A549 (cell line): ENCODE results near the gene LRRC14B.

ENCODE experiments used
- EP300 ChIP-seq, 2 experiments: fragments of >200 bp; sonication (Bioruptor Twin); formaldehyde crosslinking; IDR thresholded peaks; 2 replicates in 1 of 2; 3 replicates in 1 of 2; pipeline ENCODE4 v1.6.1; 2016 to 2017
- POLR2A ChIP-seq: IDR thresholded peaks from 2 replicates; pipeline ENCODE4 v1.6.1; 2012; ENCODE audit warnings: mild to moderate bottlenecking, low read length
- TF ChIP-seq, protein P1 (sequence below): fragments of 200-600 bp; sonication (generic); IDR thresholded peaks from 2 replicates; pipeline ENCODE4 v1.6.1; 2016; ENCODE audit warnings: antibody characterized with exemption, mild to moderate bottlenecking, moderate library complexity
- TF ChIP-seq, protein P2 (sequence below): fragments of >200 bp; sonication (Bioruptor Twin); formaldehyde crosslinking; IDR thresholded peaks from 3 replicates; pipeline ENCODE4 v1.5.1; 2016

DNA sequence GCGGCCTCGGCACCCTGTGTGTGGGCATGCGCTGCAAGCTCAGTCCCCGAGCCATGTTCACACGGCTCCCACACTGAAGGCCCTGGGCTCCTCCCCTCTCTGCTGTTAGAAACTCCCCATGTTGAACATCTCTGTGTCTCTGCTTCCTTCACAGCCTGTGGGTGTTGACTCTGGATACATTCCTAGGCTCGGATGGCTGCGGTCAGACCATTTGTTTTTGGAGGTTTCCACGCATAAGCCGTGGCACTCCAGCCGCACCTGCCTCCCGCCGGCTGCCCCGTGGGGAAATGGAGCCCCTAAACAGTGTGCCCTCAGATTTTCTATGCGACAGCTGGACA, 31.2 kb upstream of the LRRC14B start:
- TF ChIP-seq, protein P1, sequence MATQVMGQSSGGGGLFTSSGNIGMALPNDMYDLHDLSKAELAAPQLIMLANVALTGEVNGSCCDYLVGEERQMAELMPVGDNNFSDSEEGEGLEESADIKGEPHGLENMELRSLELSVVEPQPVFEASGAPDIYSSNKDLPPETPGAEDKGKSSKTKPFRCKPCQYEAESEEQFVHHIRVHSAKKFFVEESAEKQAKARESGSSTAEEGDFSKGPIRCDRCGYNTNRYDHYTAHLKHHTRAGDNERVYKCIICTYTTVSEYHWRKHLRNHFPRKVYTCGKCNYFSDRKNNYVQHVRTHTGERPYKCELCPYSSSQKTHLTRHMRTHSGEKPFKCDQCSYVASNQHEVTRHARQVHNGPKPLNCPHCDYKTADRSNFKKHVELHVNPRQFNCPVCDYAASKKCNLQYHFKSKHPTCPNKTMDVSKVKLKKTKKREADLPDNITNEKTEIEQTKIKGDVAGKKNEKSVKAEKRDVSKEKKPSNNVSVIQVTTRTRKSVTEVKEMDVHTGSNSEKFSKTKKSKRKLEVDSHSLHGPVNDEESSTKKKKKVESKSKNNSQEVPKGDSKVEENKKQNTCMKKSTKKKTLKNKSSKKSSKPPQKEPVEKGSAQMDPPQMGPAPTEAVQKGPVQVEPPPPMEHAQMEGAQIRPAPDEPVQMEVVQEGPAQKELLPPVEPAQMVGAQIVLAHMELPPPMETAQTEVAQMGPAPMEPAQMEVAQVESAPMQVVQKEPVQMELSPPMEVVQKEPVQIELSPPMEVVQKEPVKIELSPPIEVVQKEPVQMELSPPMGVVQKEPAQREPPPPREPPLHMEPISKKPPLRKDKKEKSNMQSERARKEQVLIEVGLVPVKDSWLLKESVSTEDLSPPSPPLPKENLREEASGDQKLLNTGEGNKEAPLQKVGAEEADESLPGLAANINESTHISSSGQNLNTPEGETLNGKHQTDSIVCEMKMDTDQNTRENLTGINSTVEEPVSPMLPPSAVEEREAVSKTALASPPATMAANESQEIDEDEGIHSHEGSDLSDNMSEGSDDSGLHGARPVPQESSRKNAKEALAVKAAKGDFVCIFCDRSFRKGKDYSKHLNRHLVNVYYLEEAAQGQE: no peak
- TF ChIP-seq EP300 (IDR thresholded peaks at IDR 0.05) (no peak), POLR2A (no peak)
- TF ChIP-seq, protein P2, sequence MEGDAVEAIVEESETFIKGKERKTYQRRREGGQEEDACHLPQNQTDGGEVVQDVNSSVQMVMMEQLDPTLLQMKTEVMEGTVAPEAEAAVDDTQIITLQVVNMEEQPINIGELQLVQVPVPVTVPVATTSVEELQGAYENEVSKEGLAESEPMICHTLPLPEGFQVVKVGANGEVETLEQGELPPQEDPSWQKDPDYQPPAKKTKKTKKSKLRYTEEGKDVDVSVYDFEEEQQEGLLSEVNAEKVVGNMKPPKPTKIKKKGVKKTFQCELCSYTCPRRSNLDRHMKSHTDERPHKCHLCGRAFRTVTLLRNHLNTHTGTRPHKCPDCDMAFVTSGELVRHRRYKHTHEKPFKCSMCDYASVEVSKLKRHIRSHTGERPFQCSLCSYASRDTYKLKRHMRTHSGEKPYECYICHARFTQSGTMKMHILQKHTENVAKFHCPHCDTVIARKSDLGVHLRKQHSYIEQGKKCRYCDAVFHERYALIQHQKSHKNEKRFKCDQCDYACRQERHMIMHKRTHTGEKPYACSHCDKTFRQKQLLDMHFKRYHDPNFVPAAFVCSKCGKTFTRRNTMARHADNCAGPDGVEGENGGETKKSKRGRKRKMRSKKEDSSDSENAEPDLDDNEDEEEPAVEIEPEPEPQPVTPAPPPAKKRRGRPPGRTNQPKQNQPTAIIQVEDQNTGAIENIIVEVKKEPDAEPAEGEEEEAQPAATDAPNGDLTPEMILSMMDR: no peak
